K562 (cell line): ENCODE data around the gene SNX20. TPM values are rescaled to one million over a fixed set of nuclear protein-coding genes. Genes with fewer than 3 reads are reported as not detected.
A peak's percentile ranks its signal among the peaks of the same experiment; 100 is the strongest.

Source experiments
- ATAC-seq: fragments of 200-7000 bp; cut with Tn5 transposase; 3 replicates; pipeline ENCODE4 v1.9.1; 2020; ENCODE audit warnings: moderate library complexity
- BruUV-seq: library from RNA; stranded (reverse); fragments of 400-500 nt; replicated peaks from 2 replicates; lab custom pipeline; 2021; lab: Mats Ljungman, UMichigan
- CTCF ChIA-PET: fragments of 300-600 bp; formaldehyde crosslinking; extraction: SDS; loops from one replicate; lab custom pipeline; 2021; ENCODE audit warnings: low intra/inter-chr PET ratio; lab: Yijun Ruan, JAX
- POLR2A ChIA-PET: fragments of 300-600, 350-650 bp; sonication (Branson Sonifier 250); formaldehyde crosslinking; extraction: SDS; loops from one replicate; lab custom pipeline; 2021; ENCODE audit warnings: antibody characterized with exemption, inconsistent platforms; lab: Yijun Ruan, JAX
- DNase-seq, 4 experiments: peaks; one replicate each; pipeline versions ENCODE4 v3.0.0 to v3.0.0-alpha.2; 2011 to 2018; ENCODE audit warnings: low spot score in 3 of 4, mixed read lengths in 3 of 4; ENCODE audit errors: extremely low read depth in 1 of 4
- FAIRE-seq: peaks from 2 replicates; lab custom pipeline; 2011; peaks lifted over from hg19 to GRCh38; lab: Jason Lieb, UNC
- H2AFZ ChIP-seq: 2 replicates; pipeline ENCODE4 v1.6.0; 2011; ENCODE audit warnings: low read depth, low read length, control low read depth, inconsistent platforms
- H3K27ac ChIP-seq: fragments of 200-600 bp; 3 replicates; pipeline ENCODE4 v1.8.0; 2011; ENCODE audit warnings: low read depth, mild to moderate bottlenecking, control low read depth, inconsistent platforms, low read length, moderate library complexity, mixed read lengths; ENCODE audit errors: extremely low read depth
- H3K27me3 ChIP-seq, 2 experiments: fragments of 300-600 bp in 1 of 2; 2 replicates in 1 of 2; 3 replicates in 1 of 2; pipeline versions ENCODE4 v1.6.0 to v1.8.0; 2011; ENCODE audit warnings: inconsistent platforms in 2 of 2, low read length in 2 of 2, mild to moderate bottlenecking in 1 of 2, mixed read lengths in 1 of 2, moderate library complexity in 1 of 2; ENCODE audit not compliant: control insufficient read depth in 2 of 2, insufficient read depth in 2 of 2
- H3K36me3 ChIP-seq: fragments of 300-600 bp; 3 replicates; pipeline ENCODE4 v1.8.0; 2011; ENCODE audit warnings: mild to moderate bottlenecking, low read length, inconsistent platforms; ENCODE audit not compliant: control insufficient read depth, insufficient read depth
- H3K4me1 ChIP-seq, 2 experiments: fragments of 200-600 bp in 1 of 2; replicated peaks in 1 of 2; 2 replicates in 1 of 2; 3 replicates in 1 of 2; pipeline versions ENCODE4 v1.5.1 to v1.8.0; 2011; ENCODE audit warnings: inconsistent platforms in 2 of 2, low read length in 2 of 2, mild to moderate bottlenecking in 1 of 2, mixed read lengths in 1 of 2, moderate library complexity in 1 of 2; ENCODE audit not compliant: control insufficient read depth in 2 of 2, insufficient read depth in 2 of 2
- H3K4me2 ChIP-seq: 2 replicates; pipeline ENCODE4 v1.6.1; 2011; ENCODE audit warnings: low read length, control low read depth, inconsistent platforms, mixed read lengths; ENCODE audit not compliant: insufficient read depth
- H3K4me3 ChIP-seq: fragments of 200-600 bp; sonication (generic), shearing (Covaris generic); 2 replicates; pipeline ENCODE4 v1.5.1; 2016; ENCODE audit warnings: control low read depth, inconsistent platforms
- H3K79me2 ChIP-seq: fragments of 200-600 bp; 3 replicates; pipeline ENCODE4 v1.8.0; 2011; ENCODE audit warnings: low read length, inconsistent platforms; ENCODE audit not compliant: control insufficient read depth, insufficient read depth
- H3K9ac ChIP-seq, 2 experiments: 2 replicates each; pipeline versions ENCODE4 v1.6.0 to v1.6.1; 2011; ENCODE audit warnings: low read depth in 2 of 2, low read length in 2 of 2, control low read depth in 1 of 2, inconsistent platforms in 1 of 2, mild to moderate bottlenecking in 1 of 2, mixed read lengths in 1 of 2; ENCODE audit not compliant: insufficient read depth in 1 of 2
- H3K9me1 ChIP-seq: one replicate; pipeline ENCODE4 v1.6.0; 2011; ENCODE audit warnings: inconsistent platforms, mild to moderate bottlenecking, low read length, moderate library complexity; ENCODE audit not compliant: control insufficient read depth, insufficient read depth
- H3K9me3 ChIP-seq: replicated peaks from 2 replicates; pipeline ENCODE4 v1.5.1; 2011; ENCODE audit warnings: low read depth, low read length, inconsistent platforms; ENCODE audit not compliant: control insufficient read depth, insufficient read depth
- H4K20me1 ChIP-seq: replicated peaks from 2 replicates; pipeline ENCODE4 v1.6.1; 2011; ENCODE audit warnings: low read length, inconsistent platforms, mixed read lengths; ENCODE audit not compliant: control insufficient read depth, insufficient read depth
- ARID3A ChIP-seq: IDR thresholded peaks from 2 replicates; pipeline ENCODE4 v1.6.1; 2012; ENCODE audit warnings: low read depth, low read length, improper control_type of control experiment, borderline replicate concordance
- CREBBP ChIP-seq: IDR thresholded peaks from one replicate; pipeline ENCODE4 v1.6.1; 2012; ENCODE audit warnings: low read depth, mild to moderate bottlenecking, control low read depth, inconsistent platforms, low read length
- ELF4 ChIP-seq: fragments of 450-650 bp; formaldehyde crosslinking; IDR thresholded peaks from 2 replicates; pipeline ENCODE4 v1.4.0; 2022; ENCODE audit warnings: missing genetic modification characterization
- KDM2B ChIP-seq: fragments of 250-450 bp; sonication (Bioruptor Pico); IDR thresholded peaks from 2 replicates; pipeline ENCODE4 v1.8.0; 2021; ENCODE audit warnings: mild to moderate bottlenecking, moderate library complexity
- PTRF ChIP-seq: fragments of 450-650 bp; IDR thresholded peaks from 2 replicates; pipeline ENCODE4 v1.6.1; 2016; ENCODE audit warnings: mild to moderate bottlenecking, missing genetic modification characterization, missing compliant biosample characterization
- ZBTB7A ChIP-seq: IDR thresholded peaks from 2 replicates; pipeline ENCODE4 v1.6.1; 2011; ENCODE audit warnings: low read depth, mild to moderate bottlenecking, low read length, moderate library complexity, borderline replicate concordance; ENCODE audit not compliant: control insufficient read depth
- ZNF764 ChIP-seq: fragments of 250-450 bp; sonication (Bioruptor Pico); IDR thresholded peaks from 2 replicates; pipeline ENCODE4 v1.4.0; 2020; ENCODE audit warnings: low read depth, mild to moderate bottlenecking, moderate library complexity
- WGBS: fragments of 100-300 bp; shearing (Covaris generic); methylation state at CpG from one replicate; pipeline ENCODE4 v1.1.6; 2016; ENCODE audit warnings: low coverage, mixed read lengths; ENCODE audit not compliant: insufficient coverage; ENCODE audit errors: missing lambda C conversion rate; 5-methylcytosine and 5-hydroxymethylcytosine counted together
- in situ Hi-C: fragments of 300-500 bp; cut with MboI; formaldehyde crosslinking; loops from 4 replicates; pipeline ENCODE4 v1.15.0; 2018; ENCODE audit warnings: inconsistent platforms, mixed read lengths
- intact Hi-C: fragments of 100-400 bp; cut with micrococcal nuclease; formaldehyde crosslinking; loops from 2 replicates; pipeline ENCODE4 v1.14.2; 2022
- polyA plus RNA-seq, 8 experiments: library from polyadenylated mRNA; depleted of rRNA in 4 of 8; stranded (reverse) in 5 of 8; unstranded in 3 of 8; fragments of >200 nt; fragmentation: Nextera tagmentation in 2 of 8; fragmentation: Illumina TruSeq in 1 of 8; extraction: Ambion mirVana in 2 of 8; extraction: Trizol in 1 of 8; gene quantifications; 2 replicates each; pipeline versions ENCODE4 v1.2.1 to v1.2.3, GENCODE V29; 2011 to 2014; ENCODE audit warnings: inconsistent platforms in 1 of 8, missing spikeins in 1 of 8
- total RNA-seq, 7 experiments: library from RNA; depleted of rRNA in 6 of 7; stranded (reverse); fragments of >200 nt in 6 of 7; fragmentation: Illumina TruSeq in 2 of 7; extraction: Trizol in 2 of 7; gene quantifications; 2 replicates each; pipeline versions ENCODE4 v1.2.1 to v1.2.3, GENCODE V29; 2011 to 2021; ENCODE audit warnings: low replicate concordance in 1 of 7
- TF ChIP-seq, protein P1 (sequence below), 3 experiments: IDR thresholded peaks in 2 of 3; conservative IDR thresholded peaks in 1 of 3; 2 replicates each; pipeline ENCODE4 v1.5.1; 2011 to 2012; ENCODE audit warnings: low read length in 3 of 3, mild to moderate bottlenecking in 3 of 3, control low read depth in 2 of 3, improper control_type of control experiment in 1 of 3, inconsistent platforms in 1 of 3, low read depth in 1 of 3, mixed read lengths in 1 of 3, moderate library complexity in 1 of 3; ENCODE audit not compliant: insufficient read depth in 2 of 3

The SNX20 gene
- total and polyA plus RNA-seq, 9 of the 15 experiments (the other 6 are each of a cell fraction or from before 2014, with no cell fraction given), result 0.04 to 0.07 TPM; not detected in 7

- 3% methylated on average over 6 of the region's 7 CpGs for WGBS
- Histone ChIP-seq H3K4me1 (no peaks in the 10 kb centered on the region), H3K4me3 (no peak overlapping the region), H3K27me3 (peaks cover 0 to 20% of the 10 kb centered on the region in 2 experiments; a peak in 2 of 5 replicates), H3K79me2 (no peaks in the 10 kb centered on the region)
- FAIRE-seq, result peak; percentile 15
- BruUV-seq, result no TSS peak
- no peak for TF ChIP-seq ZBTB7A
- TF ChIP-seq CREBBP, result no peak
- TF ChIP-seq ARID3A, result no peak
- TF ChIP-seq, protein P1, sequence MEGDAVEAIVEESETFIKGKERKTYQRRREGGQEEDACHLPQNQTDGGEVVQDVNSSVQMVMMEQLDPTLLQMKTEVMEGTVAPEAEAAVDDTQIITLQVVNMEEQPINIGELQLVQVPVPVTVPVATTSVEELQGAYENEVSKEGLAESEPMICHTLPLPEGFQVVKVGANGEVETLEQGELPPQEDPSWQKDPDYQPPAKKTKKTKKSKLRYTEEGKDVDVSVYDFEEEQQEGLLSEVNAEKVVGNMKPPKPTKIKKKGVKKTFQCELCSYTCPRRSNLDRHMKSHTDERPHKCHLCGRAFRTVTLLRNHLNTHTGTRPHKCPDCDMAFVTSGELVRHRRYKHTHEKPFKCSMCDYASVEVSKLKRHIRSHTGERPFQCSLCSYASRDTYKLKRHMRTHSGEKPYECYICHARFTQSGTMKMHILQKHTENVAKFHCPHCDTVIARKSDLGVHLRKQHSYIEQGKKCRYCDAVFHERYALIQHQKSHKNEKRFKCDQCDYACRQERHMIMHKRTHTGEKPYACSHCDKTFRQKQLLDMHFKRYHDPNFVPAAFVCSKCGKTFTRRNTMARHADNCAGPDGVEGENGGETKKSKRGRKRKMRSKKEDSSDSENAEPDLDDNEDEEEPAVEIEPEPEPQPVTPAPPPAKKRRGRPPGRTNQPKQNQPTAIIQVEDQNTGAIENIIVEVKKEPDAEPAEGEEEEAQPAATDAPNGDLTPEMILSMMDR (IDR thresholded peaks at IDR 0.05 in 2 of 3, conservative IDR thresholded peaks at IDR 0.05 in 1 of 3; ENCODE audit: insufficient read depth in 2 of 3, low read depth in 1 of 3, low read length in 3 of 3), result peak; percentile 33 to 61 (median 44)
- no peak for TF ChIP-seq ZNF764 (CRISPR knock-in tag)
- TF ChIP-seq ELF4 (CRISPR knock-in tag), result no peak
- no peak for TF ChIP-seq PTRF (tag)
- no peak for TF ChIP-seq KDM2B (CRISPR knock-in tag)
- TF ChIP-seq, all 486 proteins: peak for 1
- DNase-seq, result peak; percentile 11 to 39 (median 34)
- H4K20me1 ChIP-seq, result no peaks in the 10 kb centered on the region
- POLR2A ChIA-PET, result interaction anchor here (0.6 to 1.2 kb wide), 2 partner anchors 10 kb away, joined by 3 to 4 read pairs; no protein-coding TSS in a partner anchor
- no peaks in the 10 kb centered on the region for H3K9me1 ChIP-seq
- H3K36me3 ChIP-seq, result no peaks in the 10 kb centered on the region
- intact Hi-C loops, result no loop called here
- CTCF ChIA-PET, result no interaction called here
- no peak overlapping the region for H2AFZ ChIP-seq
- no peak overlapping the region for H3K9ac ChIP-seq
- peak; percentile 74 for ATAC-seq
- 0 out of 2 replicates have a peak, but pooled peaks cover 2% of the 10 kb centered on the region for H3K9me3 ChIP-seq
- in situ Hi-C loops, result no loop called here
- H3K27ac ChIP-seq, result no peak overlapping the region
- H3K4me2 ChIP-seq, result no peak overlapping the region
These were observed 3.8 kb downstream of the SNX20 start for GRCh38 chr16:50677351-50677750.
